OCI-LY7 (cell line): ENCODE results near the gene ZNRF3.

Source experiments
- CTCF ChIP-seq: fragments of 200-600 bp; sonication (generic); conservative IDR thresholded peaks from 2 replicates; pipeline ENCODE4 v1.5.1; 2014; ENCODE audit warnings: mild to moderate bottlenecking, antibody characterized with exemption, low read length, moderate library complexity, mixed read lengths
- EZH2phosphoT487 ChIP-seq: fragments of 200-600 bp; sonication (generic); IDR thresholded peaks from 2 replicates; pipeline ENCODE4 v1.6.1; 2018; ENCODE audit warnings: low read depth, borderline replicate concordance, mild to moderate bottlenecking, mixed run types, antibody characterized with exemption, low read length, moderate library complexity, mixed read lengths

GRCh38 chr22:28967163-28967665, 83.8 kb downstream of the ZNRF3 start:
- TF ChIP-seq CTCF (no peak), EZH2phosphoT487 (no peak)
